ENCODE results near the gene BARX1. TPM values are rescaled to one million over a fixed set of nuclear protein-coding genes. Genes with fewer than 3 reads are reported as not detected.

Gene BARX1, protein sequence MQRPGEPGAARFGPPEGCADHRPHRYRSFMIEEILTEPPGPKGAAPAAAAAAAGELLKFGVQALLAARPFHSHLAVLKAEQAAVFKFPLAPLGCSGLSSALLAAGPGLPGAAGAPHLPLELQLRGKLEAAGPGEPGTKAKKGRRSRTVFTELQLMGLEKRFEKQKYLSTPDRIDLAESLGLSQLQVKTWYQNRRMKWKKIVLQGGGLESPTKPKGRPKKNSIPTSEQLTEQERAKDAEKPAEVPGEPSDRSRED
- not detected for total RNA-seq
- polyA plus RNA-seq, result under 1 TPM in 1 of 3 donors, not detected in 2; 0.32 TPM
- long read RNA-seq, donor 1, result 0 reads
- long read RNA-seq, donor 2, result 0 reads
- long read RNA-seq, donor 3, result 0 reads
- long read RNA-seq, donor 4, result 0 reads
- long read RNA-seq, donor 5, result 0 reads
- long read RNA-seq, donor 6, result 0 reads
- long read RNA-seq, donor 7, result 0 reads
- long read RNA-seq, donor 8, result 0 reads
- long read RNA-seq, donor 9, result 0 reads
- long read RNA-seq, donor 10, result 0 reads

DNA sequence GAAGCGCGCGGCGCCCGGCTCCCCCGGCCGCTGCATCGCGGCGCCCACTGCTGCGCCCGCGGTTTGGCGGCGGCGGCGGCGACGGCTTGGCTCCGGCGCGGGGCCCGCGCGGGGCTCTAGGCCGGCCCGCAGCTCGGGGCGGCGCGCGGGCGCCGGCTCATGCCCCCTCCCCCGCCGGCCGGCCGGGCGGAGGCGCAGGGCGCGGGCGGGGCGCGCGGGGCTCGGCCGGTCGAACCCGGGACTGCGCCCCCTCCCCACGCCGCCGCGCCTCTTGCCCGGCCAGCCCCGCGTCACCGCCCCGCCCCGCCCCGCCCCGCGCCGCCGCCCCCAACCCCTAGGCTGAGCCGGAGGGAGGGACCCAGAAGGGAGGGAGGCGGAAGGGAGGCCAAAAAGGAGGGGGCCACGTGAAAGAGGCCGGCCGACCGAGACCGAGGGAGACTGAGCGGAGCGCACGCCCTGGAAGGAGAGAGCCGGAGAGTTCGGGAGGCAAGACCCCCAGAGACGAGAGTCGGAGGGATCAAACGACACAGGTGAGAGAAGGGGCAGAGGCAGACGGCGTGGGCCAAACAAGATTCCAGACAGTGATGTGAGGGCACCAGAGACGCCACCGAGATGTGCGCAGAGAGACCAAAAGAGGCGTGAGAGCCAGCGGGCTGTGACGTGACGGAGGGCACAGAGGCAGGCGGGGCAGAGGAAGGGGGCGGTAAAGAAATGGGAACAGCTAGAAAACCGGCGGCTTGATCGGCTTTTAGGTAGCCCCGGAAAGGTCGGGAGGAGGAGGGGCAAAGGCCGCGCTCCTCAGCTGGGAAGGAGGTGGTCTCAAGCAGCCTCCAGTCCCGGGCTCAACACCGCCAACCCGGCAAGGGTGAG is at the start of gene BARX1:
Gene BARX1, minus strand, starts transcription at position 245 of the 870 bp plus-strand sequence. Its CDS starts 209 bp downstream, at position 36.
- intact Hi-C loops (cut with DNase I), result no loop called here
- peaks cover 89% of the 10 kb centered on the region for H3K27me3 ChIP-seq

DNA sequence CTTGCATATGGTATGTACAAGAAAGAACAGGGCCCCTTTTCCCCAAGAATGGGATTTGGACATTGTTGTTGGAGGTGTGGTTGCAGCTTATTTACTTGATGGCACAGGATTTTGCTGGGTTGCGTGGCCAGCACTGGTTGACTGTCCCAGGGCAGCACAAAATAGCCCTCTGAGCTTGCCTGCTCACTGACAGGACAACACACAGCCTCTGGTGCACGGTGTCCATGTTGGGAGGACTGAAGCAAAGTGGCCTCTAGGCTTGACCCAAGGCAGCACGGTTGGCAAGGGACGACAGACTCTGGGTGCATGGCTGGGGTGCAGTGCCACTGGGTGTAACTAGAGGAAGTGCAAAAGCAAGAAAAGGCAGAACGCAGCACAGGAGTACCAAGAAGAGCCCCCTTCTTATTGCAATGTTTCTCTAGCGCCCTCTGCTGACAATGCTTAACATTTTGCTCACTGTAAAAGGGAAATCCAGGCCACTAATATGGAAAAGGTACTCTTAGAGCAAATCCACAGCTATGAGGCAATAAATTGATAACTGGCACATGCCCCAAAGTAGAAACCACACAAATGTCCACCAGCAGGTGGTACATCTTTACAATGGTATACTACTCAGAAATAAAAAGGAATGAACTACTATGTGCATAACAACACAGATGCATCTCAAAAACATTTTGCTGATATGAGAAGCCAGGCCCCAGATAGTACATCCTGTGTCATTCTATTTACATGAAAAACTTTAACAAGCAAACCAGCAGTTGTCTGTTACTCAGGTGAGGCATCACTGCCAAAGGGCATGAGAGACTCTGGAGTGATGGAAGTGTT is 47.4 kb upstream of the BARX1 start:
- Histone ChIP-seq H3K27me3 (peaks cover 4% of the 10 kb centered on the region), H3K27ac (no peak overlapping the region), H3K9me3 (replicated peaks in 1 of 3) (no peaks in the 10 kb centered on the region), H3K36me3 (replicated peaks in 1 of 2) (no peaks in the 10 kb centered on the region), H3K4me1 (replicated peaks in 1 of 2) (no peaks in the 10 kb centered on the region), H3K4me3 (no peak overlapping the region)
- TF ChIP-seq, protein P1, sequence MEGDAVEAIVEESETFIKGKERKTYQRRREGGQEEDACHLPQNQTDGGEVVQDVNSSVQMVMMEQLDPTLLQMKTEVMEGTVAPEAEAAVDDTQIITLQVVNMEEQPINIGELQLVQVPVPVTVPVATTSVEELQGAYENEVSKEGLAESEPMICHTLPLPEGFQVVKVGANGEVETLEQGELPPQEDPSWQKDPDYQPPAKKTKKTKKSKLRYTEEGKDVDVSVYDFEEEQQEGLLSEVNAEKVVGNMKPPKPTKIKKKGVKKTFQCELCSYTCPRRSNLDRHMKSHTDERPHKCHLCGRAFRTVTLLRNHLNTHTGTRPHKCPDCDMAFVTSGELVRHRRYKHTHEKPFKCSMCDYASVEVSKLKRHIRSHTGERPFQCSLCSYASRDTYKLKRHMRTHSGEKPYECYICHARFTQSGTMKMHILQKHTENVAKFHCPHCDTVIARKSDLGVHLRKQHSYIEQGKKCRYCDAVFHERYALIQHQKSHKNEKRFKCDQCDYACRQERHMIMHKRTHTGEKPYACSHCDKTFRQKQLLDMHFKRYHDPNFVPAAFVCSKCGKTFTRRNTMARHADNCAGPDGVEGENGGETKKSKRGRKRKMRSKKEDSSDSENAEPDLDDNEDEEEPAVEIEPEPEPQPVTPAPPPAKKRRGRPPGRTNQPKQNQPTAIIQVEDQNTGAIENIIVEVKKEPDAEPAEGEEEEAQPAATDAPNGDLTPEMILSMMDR (IDR thresholded peaks at IDR 0.05), result peak; percentile 35 to 52 (median 48)
- TF ChIP-seq POLR2A (IDR thresholded peaks at IDR 0.05), result no peak
- peak in 5 of 7 donors; percentile 20 to 62 (median 31) for DNase-seq
- intact Hi-C loops (cut with DNase I), result no loop called here
- 36 to 53% (median 41%) methylated on average over 4 to 6 of the region's 6 CpGs for WGBS, 4 donors

More for the DNA sequence above, at the start of gene BARX1:
- Histone ChIP-seq H3K27ac (no peak within 1 kb of the TSS), H3K36me3 (replicated peaks in 1 of 2) (no peaks in the 10 kb centered on the region), H3K9me3 (replicated peaks in 1 of 3) (no peaks in the 10 kb centered on the region), H3K4me3 (no peak within 1 kb of the TSS), H3K4me1 (replicated peaks in 1 of 2) (peaks cover 19 to 51% of the 10 kb centered on the region in 2 donors)
- TF ChIP-seq POLR2A (IDR thresholded peaks at IDR 0.05), result no peak
- TF ChIP-seq, protein P1 (IDR thresholded peaks at IDR 0.05), result no peak
- DNase-seq, result no peak
- WGBS, 4 donors, result 1 to 4% (median 3%) methylated on average over 30 to 101 of the region's 102 CpGs

DNA sequence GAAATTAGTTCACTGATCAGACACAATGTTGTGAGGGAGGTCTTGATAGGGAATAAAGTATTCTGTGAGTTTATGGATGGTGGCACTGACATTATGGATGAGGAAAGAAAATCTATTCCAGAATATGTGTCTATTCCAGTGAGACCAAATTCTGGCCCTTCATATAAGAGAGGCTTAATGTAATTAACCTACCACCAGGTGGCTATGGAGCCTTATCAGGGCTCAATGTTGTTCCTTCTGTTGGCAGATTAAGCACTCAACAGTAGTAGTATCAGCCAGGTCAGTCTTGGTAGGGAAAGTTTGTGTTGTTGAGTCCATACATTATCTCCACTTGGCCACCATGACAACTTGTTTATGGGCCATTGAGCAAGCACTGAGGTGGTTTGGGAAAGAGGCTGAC is 41.7 kb upstream of the BARX1 start:
- Histone ChIP-seq H3K4me3 (no peak overlapping the region), H3K27me3 (no peaks in the 10 kb centered on the region), H3K9me3 (replicated peaks in 1 of 3) (no peaks in the 10 kb centered on the region), H3K4me1 (replicated peaks in 1 of 2) (no peaks in the 10 kb centered on the region), H3K27ac (no peak overlapping the region), H3K36me3 (replicated peaks in 1 of 2) (no peaks in the 10 kb centered on the region)
- no peak for DNase-seq
- TF ChIP-seq, protein P1 (IDR thresholded peaks at IDR 0.05), result no peak
- TF ChIP-seq POLR2A (IDR thresholded peaks at IDR 0.05), result no peak
- intact Hi-C loops (cut with DNase I), result no loop called here
